ENCODE measurements around the gene COL7A1. TPM values are rescaled to one million over a fixed set of nuclear protein-coding genes. Genes with fewer than 3 reads are reported as not detected.

Gene COL7A1
- total and polyA plus RNA-seq, 2 of the 13 experiments (the other 11 are each of a cell fraction or from before 2014, with no cell fraction given), result 2.7 to 11.7 TPM

GRCh38 chr3:48599509-48600285 lies 4.6 kb upstream of the COL7A1 start (continued):
- TF ChIP-seq CSRNP2 (CRISPR knock-in tag; conservative IDR thresholded peaks at IDR 0.05; ENCODE audit: low read depth) (no peak), IRF2 (CRISPR knock-in tag; IDR thresholded peaks at IDR 0.05) (no peak)

GRCh38 chr3:48599077-48599501 lies 4.0 kb upstream of the COL7A1 start:
- BruUV-seq (replicated peaks), result no TSS peak
- H3K27ac ChIP-seq (ENCODE audit: extremely low read length, insufficient read depth, low read length), result no peak overlapping the region
- no peak overlapping the region for H3K4me2 ChIP-seq (ENCODE audit: low read depth, low read length)
- H3K9me3 ChIP-seq (ENCODE audit: low read length), result no peaks in the 10 kb centered on the region
- ChIA-PET CTCF (ENCODE audit: low intra/inter-chr PET ratio, low total read pairs) (no interaction called here), POLR2A (interaction anchor here (1.0 to 3.3 kb wide), 6 partner anchors 10 to 37 kb away, joined by 3 to 11 read pairs (median 4); partner anchors contain the start of genes SLC26A6 and UQCRC1)
- H3K36me3 ChIP-seq (replicated peaks in 1 of 2; ENCODE audit: control insufficient read depth in 1 of 2, insufficient read depth in 2 of 2, low read length in 2 of 2), result peaks cover 37 to 62% of the 10 kb centered on the region in 2 experiments
- no peaks in the 10 kb centered on the region for H3K79me2 ChIP-seq (ENCODE audit: insufficient read depth, low read length)
- H3K9ac ChIP-seq (ENCODE audit: insufficient read depth, low read depth, low read length), result no peak overlapping the region
- no peaks in the 10 kb centered on the region for H3K27me3 ChIP-seq (ENCODE audit: control insufficient read depth in 1 of 2, insufficient read depth in 2 of 2, low read length in 2 of 2)
- no peak overlapping the region for H2AFZ ChIP-seq (ENCODE audit: low read length)
- intact Hi-C loops (cut with micrococcal nuclease; ENCODE audit: unreplicated experiment), result no loop called here
- in situ Hi-C loops (cut with HindIII; ENCODE audit: extremely low pct_ligation_motif_present, low pct_unique_long_range_greater_than_20kb), result no loop called here
- ATAC-seq, result no peak
- no peak for FAIRE-seq
- 96% methylated on average over 11 of the region's 11 CpGs for WGBS (ENCODE audit: low lambda C conversion rate)
- no peak overlapping the region for H3K4me3 ChIP-seq (replicated peaks in 1 of 3; ENCODE audit: insufficient read depth in 1 of 3, low read depth in 2 of 3, low read length in 3 of 3)
- DNase-seq (ENCODE audit: low spot score), result no peak
- peaks cover 45% of the 10 kb centered on the region for H3K4me1 ChIP-seq (ENCODE audit: insufficient read depth, low read length)
- peaks cover 9% of the 10 kb centered on the region; the same call in 1 of the 2 replicates for H4K20me1 ChIP-seq (ENCODE audit: insufficient read depth, low read length)
- no peak for TF ChIP-seq ZBTB39 (CRISPR knock-in tag; IDR thresholded peaks at IDR 0.05)
- TF ChIP-seq ZBTB37 (CRISPR knock-in tag; IDR thresholded peaks at IDR 0.05), result no peak
- no peak for TF ChIP-seq TFDP2 (CRISPR knock-in tag; IDR thresholded peaks at IDR 0.05)
- no peak for TF ChIP-seq HDAC2 (CRISPR knock-in tag; IDR thresholded peaks at IDR 0.05)
- no peak for TF ChIP-seq SATB2 (CRISPR knock-in tag; IDR thresholded peaks at IDR 0.05)
- no peak for TF ChIP-seq ZNF883 (CRISPR knock-in tag; IDR thresholded peaks at IDR 0.05; ENCODE audit: not compliant biosample characterization)
- no peak for TF ChIP-seq GFI1 (CRISPR knock-in tag; IDR thresholded peaks at IDR 0.05; ENCODE audit: borderline replicate concordance)
- TF ChIP-seq ZNF543 (CRISPR knock-in tag; IDR thresholded peaks at IDR 0.05), result no peak
- no peak for TF ChIP-seq ZNF547 (CRISPR knock-in tag; IDR thresholded peaks at IDR 0.05)
- TF ChIP-seq E2F5 (CRISPR knock-in tag; conservative IDR thresholded peaks at IDR 0.05), result no peak
- no peak for TF ChIP-seq BHLHE40 (IDR thresholded peaks at IDR 0.05; ENCODE audit: low read length)
- TF ChIP-seq ZKSCAN1 (IDR thresholded peaks at IDR 0.05; ENCODE audit: low read length), result no peak
- no peak for TF ChIP-seq FOXK1 (CRISPR knock-in tag; IDR thresholded peaks at IDR 0.05; ENCODE audit: borderline replicate concordance, low read depth)

All from HepG2 (cell line).